Measurements from ENCODE around the gene MSANTD2.

Gene MSANTD2

DNA sequence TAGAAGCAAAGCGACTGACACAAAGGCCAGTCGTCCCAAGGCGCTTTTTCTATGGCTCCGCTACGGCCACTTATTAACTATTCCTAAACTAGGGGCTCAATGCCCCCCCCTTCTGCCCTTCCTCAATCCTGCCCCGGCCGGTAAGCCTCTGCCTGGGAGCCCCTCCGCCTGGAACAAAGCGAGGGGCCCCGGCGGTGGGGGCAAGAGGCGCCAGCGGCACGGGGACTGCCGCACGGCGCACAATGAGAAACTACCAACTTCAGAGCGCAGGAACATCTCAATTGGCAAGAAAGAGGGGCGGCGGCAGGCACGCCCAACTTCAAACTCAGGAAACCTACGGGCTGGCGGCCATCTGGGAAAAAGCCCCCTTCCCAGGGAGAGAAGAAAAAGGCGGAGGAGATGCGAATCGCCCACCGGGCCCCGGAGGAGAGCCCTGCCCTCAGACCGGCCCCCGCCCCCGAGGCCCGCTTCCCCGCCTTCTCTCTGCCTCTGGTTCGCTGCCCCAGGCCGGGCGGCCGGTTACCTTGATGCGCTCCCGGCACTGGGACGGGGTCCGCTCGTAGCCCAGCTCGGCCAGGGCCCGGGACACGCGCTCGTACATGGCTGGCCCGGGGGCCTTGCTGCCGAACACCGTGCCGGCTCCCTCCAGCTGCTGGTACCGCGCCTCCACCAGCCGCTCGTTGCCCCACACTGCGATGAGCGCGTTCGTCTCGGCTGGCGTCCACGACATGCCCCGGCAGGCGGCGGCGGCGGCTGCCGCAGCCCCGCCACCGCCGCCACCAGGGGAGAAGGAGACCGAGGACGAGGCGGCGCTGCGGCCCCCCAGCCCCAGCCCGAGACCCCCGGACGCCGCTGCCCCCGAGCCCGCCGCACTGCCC lies 619 bp downstream of the MSANTD2 start:
- H3K36me3 ChIP-seq (ENCODE audit: insufficient read depth, low read length): no peaks in the 10 kb centered on the region
- peak overlapping the region; percentile 83 for H3K4me3 ChIP-seq (ENCODE audit: low read depth, low read length)
- H3K27ac ChIP-seq (ENCODE audit: low read depth, low read length): peak overlapping the region; percentile 92
- H3K4me1 ChIP-seq (ENCODE audit: control insufficient read depth, insufficient read depth, low read length, unreplicated experiment): peaks cover 26% of the 10 kb centered on the region
- H3K79me2 ChIP-seq (ENCODE audit: control insufficient read depth, insufficient read depth, low read length, unreplicated experiment): peaks cover 54% of the 10 kb centered on the region
- peak overlapping the region; percentile 94 for H2AFZ ChIP-seq (ENCODE audit: low read length, unreplicated experiment)
- H3K27me3 ChIP-seq (ENCODE audit: insufficient read depth, low read length): no peaks in the 10 kb centered on the region

- peaks cover 60% of the 10 kb centered on the region for H3K79me2 ChIP-seq (ENCODE audit: control insufficient read depth, insufficient read depth, low read length, unreplicated experiment)
Observed at GRCh38 chr11:124798991-124799347, 1.2 kb downstream of the MSANTD2 start.

GRCh38 chr11:124796312-124796711 lies 3.9 kb downstream of the MSANTD2 start:
- H3K27me3 ChIP-seq (ENCODE audit: insufficient read depth, low read length): no peaks in the 10 kb centered on the region
- H3K36me3 ChIP-seq (ENCODE audit: insufficient read depth, low read length): no peaks in the 10 kb centered on the region
- no peak overlapping the region for H2AFZ ChIP-seq (ENCODE audit: low read length, unreplicated experiment)
- no peak overlapping the region for H3K27ac ChIP-seq (ENCODE audit: low read depth, low read length)
- H3K4me1 ChIP-seq (ENCODE audit: control insufficient read depth, insufficient read depth, low read length, unreplicated experiment): peaks cover 34% of the 10 kb centered on the region
- H3K4me3 ChIP-seq (ENCODE audit: low read depth, low read length): no peak overlapping the region
- H3K79me2 ChIP-seq (ENCODE audit: control insufficient read depth, insufficient read depth, low read length, unreplicated experiment): peaks cover 85% of the 10 kb centered on the region

More at GRCh38 chr11:124798991-124799347, 1.2 kb downstream of the MSANTD2 start:
- H2AFZ ChIP-seq (ENCODE audit: low read length, unreplicated experiment): peak overlapping the region; percentile 94
- peak overlapping the region; percentile 92 for H3K27ac ChIP-seq (ENCODE audit: low read depth, low read length)
- H3K4me1 ChIP-seq (ENCODE audit: control insufficient read depth, insufficient read depth, low read length, unreplicated experiment): peaks cover 26% of the 10 kb centered on the region
- no peaks in the 10 kb centered on the region for H3K36me3 ChIP-seq (ENCODE audit: insufficient read depth, low read length)
- peak overlapping the region; percentile 83 for H3K4me3 ChIP-seq (ENCODE audit: low read depth, low read length)
- H3K27me3 ChIP-seq (ENCODE audit: insufficient read depth, low read length): no peaks in the 10 kb centered on the region

DNA sequence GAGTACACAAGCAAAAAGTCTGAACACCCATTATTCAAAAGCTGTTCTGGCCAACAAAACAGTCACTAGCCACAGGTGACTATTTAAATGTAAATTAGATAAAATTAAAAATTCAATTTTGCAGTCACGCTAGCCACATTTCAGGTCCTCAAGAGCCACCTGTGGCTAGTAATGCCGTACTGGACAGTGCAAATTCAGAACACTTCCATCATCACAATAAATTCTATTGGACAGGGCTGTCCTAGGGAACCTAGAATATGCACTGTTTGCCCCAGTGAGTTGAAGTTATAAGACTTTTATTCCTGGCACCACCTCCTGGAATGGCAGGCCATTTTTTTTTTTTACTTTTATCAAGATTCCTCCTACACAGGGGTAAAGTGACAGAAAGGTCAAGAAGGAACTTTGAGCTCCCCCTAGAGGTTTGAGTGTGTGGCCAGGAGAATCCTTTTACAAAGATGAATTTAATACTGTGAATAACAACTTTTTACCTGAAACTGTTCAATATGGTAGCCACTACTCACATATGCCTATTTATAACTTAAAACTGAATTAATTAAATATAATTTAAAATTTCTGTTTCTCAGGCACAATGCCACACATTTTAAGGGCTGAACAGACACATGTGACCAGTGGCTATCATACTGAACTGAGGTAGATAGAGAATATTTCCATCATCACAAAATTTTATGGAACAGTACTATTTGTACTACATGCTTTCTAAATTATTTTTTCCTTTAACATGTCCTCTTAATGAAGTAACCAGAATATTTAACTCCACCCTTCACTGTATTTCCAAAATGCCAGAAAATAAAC lies 6.5 kb downstream of the MSANTD2 start:
- Histone ChIP-seq H3K79me2 (ENCODE audit: control insufficient read depth, insufficient read depth, low read length, unreplicated experiment) (peaks cover 96% of the 10 kb centered on the region), H3K27ac (ENCODE audit: low read depth, low read length) (no peak overlapping the region), H3K36me3 (ENCODE audit: insufficient read depth, low read length) (no peaks in the 10 kb centered on the region), H3K4me1 (ENCODE audit: control insufficient read depth, insufficient read depth, low read length, unreplicated experiment) (peaks cover 31% of the 10 kb centered on the region), H2AFZ (ENCODE audit: low read length, unreplicated experiment) (no peak overlapping the region), H3K27me3 (ENCODE audit: insufficient read depth, low read length) (no peaks in the 10 kb centered on the region), H3K4me3 (ENCODE audit: low read depth, low read length) (no peak overlapping the region)

GRCh38 chr11:124791626-124792341 lies 8.4 kb downstream of the MSANTD2 start:
- Histone ChIP-seq H3K4me1 (ENCODE audit: control insufficient read depth, insufficient read depth, low read length, unreplicated experiment) (peaks cover 22% of the 10 kb centered on the region), H3K4me3 (ENCODE audit: low read depth, low read length) (no peak overlapping the region), H2AFZ (ENCODE audit: low read length, unreplicated experiment) (no peak overlapping the region), H3K27me3 (ENCODE audit: insufficient read depth, low read length) (no peaks in the 10 kb centered on the region), H3K79me2 (ENCODE audit: control insufficient read depth, insufficient read depth, low read length, unreplicated experiment) (peaks cover 95% of the 10 kb centered on the region), H3K36me3 (ENCODE audit: insufficient read depth, low read length) (no peaks in the 10 kb centered on the region), H3K27ac (ENCODE audit: low read depth, low read length) (no peak overlapping the region)

DNA sequence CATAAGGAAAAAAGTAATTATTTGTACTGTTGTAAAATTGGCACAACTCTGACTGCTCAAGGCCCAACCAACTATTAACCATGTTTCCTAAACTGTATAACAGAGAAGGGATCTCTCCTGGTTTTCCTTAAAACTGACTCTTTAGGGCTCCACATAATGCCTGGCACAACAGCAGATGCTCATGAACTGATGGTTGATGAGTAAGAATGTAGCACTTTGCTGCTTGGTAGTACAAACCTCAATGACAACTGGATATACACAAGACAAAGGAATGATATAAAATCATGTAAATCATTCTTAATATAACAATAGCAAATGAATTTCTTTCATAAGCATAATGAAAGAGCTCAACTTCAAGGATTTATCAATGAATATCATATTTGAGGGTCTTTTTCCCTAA lies 11.7 kb downstream of the MSANTD2 start:
- Histone ChIP-seq H3K79me2 (ENCODE audit: control insufficient read depth, insufficient read depth, low read length, unreplicated experiment) (peaks cover 86% of the 10 kb centered on the region), H3K27me3 (ENCODE audit: insufficient read depth, low read length) (no peaks in the 10 kb centered on the region), H3K36me3 (ENCODE audit: insufficient read depth, low read length) (no peaks in the 10 kb centered on the region), H3K4me1 (ENCODE audit: control insufficient read depth, insufficient read depth, low read length, unreplicated experiment) (peaks cover 17% of the 10 kb centered on the region), H2AFZ (ENCODE audit: low read length, unreplicated experiment) (no peak overlapping the region), H3K27ac (ENCODE audit: low read depth, low read length) (no peak overlapping the region), H3K4me3 (ENCODE audit: low read depth, low read length) (no peak overlapping the region)

GRCh38 chr11:124784051-124784450 lies 16.2 kb downstream of the MSANTD2 start:
- Histone ChIP-seq H3K79me2 (ENCODE audit: control insufficient read depth, insufficient read depth, low read length, unreplicated experiment) (peaks cover 52% of the 10 kb centered on the region), H3K36me3 (ENCODE audit: insufficient read depth, low read length) (no peaks in the 10 kb centered on the region), H3K4me1 (ENCODE audit: control insufficient read depth, insufficient read depth, low read length, unreplicated experiment) (no peaks in the 10 kb centered on the region), H2AFZ (ENCODE audit: low read length, unreplicated experiment) (no peak overlapping the region), H3K27me3 (ENCODE audit: insufficient read depth, low read length) (no peaks in the 10 kb centered on the region), H3K4me3 (ENCODE audit: low read depth, low read length) (no peak overlapping the region), H3K27ac (ENCODE audit: low read depth, low read length) (no peak overlapping the region)

DNA sequence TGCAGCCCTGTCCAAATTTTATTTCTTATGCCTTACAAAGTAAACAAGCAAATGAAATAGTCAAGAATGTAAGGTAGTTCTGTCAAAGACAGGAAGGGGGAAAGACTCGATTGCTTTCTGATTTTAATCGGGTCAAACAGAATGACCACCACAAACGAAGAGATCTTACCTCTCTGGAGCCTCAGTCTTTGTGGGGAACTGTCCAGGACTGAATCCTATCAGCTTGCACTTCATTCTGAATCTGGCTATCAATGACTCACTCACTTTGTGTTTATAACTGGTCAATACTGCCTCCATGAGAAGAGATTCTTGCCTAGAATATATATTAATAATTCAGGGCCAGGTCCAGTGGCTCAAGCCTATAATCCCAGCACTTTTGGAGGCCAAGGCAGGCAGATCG lies 17.2 kb downstream of the MSANTD2 start:
- no peaks in the 10 kb centered on the region for H3K36me3 ChIP-seq (ENCODE audit: insufficient read depth, low read length)
- H3K4me1 ChIP-seq (ENCODE audit: control insufficient read depth, insufficient read depth, low read length, unreplicated experiment): no peaks in the 10 kb centered on the region
- no peaks in the 10 kb centered on the region for H3K27me3 ChIP-seq (ENCODE audit: insufficient read depth, low read length)
- no peak overlapping the region for H2AFZ ChIP-seq (ENCODE audit: low read length, unreplicated experiment)
- H3K27ac ChIP-seq (ENCODE audit: low read depth, low read length): no peak overlapping the region
- peaks cover 46% of the 10 kb centered on the region for H3K79me2 ChIP-seq (ENCODE audit: control insufficient read depth, insufficient read depth, low read length, unreplicated experiment)
- no peak overlapping the region for H3K4me3 ChIP-seq (ENCODE audit: low read depth, low read length)

DNA sequence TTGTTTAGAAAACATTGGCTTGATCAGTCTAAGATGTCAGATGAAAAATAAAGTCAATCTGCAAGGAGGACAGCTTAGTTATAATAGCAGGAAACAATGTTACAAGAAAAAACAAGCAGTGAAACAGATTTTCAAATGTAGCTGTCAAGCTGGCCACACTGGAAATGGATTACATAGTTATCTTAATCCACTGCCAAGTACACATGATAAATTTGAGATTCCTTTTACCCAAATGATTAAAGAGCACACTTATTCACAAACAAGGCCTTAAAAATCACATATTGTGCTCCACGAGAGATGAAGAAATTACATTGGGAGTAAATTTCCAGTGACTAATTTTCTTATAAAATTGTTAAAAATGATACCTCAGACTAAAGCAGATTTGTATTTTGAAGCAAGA lies 20.6 kb downstream of the MSANTD2 start:
- Histone ChIP-seq H2AFZ (ENCODE audit: low read length, unreplicated experiment) (no peak overlapping the region), H3K27ac (ENCODE audit: low read depth, low read length) (no peak overlapping the region), H3K36me3 (ENCODE audit: insufficient read depth, low read length) (peaks cover 3% of the 10 kb centered on the region; the same call in 1 of the 2 replicates), H3K4me1 (ENCODE audit: control insufficient read depth, insufficient read depth, low read length, unreplicated experiment) (no peaks in the 10 kb centered on the region), H3K79me2 (ENCODE audit: control insufficient read depth, insufficient read depth, low read length, unreplicated experiment) (peaks cover 40% of the 10 kb centered on the region), H3K4me3 (ENCODE audit: low read depth, low read length) (no peak overlapping the region), H3K27me3 (ENCODE audit: insufficient read depth, low read length) (no peaks in the 10 kb centered on the region)

- Histone ChIP-seq H3K27ac (ENCODE audit: low read depth, low read length) (no peak overlapping the region), H3K4me3 (ENCODE audit: low read depth, low read length) (no peak overlapping the region), H3K36me3 (ENCODE audit: insufficient read depth, low read length) (peaks cover 3% of the 10 kb centered on the region; the same call in 1 of the 2 replicates), H2AFZ (ENCODE audit: low read length, unreplicated experiment) (no peak overlapping the region), H3K27me3 (ENCODE audit: insufficient read depth, low read length) (no peaks in the 10 kb centered on the region), H3K79me2 (ENCODE audit: control insufficient read depth, insufficient read depth, low read length, unreplicated experiment) (peaks cover 37% of the 10 kb centered on the region), H3K4me1 (ENCODE audit: control insufficient read depth, insufficient read depth, low read length, unreplicated experiment) (no peaks in the 10 kb centered on the region)
Observed at GRCh38 chr11:124778281-124778680, 21.9 kb downstream of the MSANTD2 start.

Data from ACC112 (cell line).